GM19023 (cell line): ENCODE measurements around the gene SPATA6L.

Source experiments
- ATAC-seq: cut with Tn5 transposase; IDR thresholded peaks from one replicate; pipeline ENCODE4 v1.9.1; 2021; ENCODE audit warnings: mild to moderate bottlenecking, moderate library complexity; ENCODE audit not compliant: unreplicated experiment

The SPATA6L gene

GRCh38 chr9:4558371-4558998 lies 107.8 kb downstream of the SPATA6L start:
- ATAC-seq: no peak

- no peak for ATAC-seq
Observed at GRCh38 chr9:4555236-4555635, 111.0 kb downstream of the SPATA6L start.

GRCh38 chr9:4553951-4554381 lies 112.3 kb downstream of the SPATA6L start:
- ATAC-seq: no peak

- no peak for ATAC-seq
Observed at GRCh38 chr9:4550777-4551484, 115.3 kb downstream of the SPATA6L start.

GRCh38 chr9:4549751-4550295 lies 116.5 kb downstream of the SPATA6L start:
- ATAC-seq: no peak

- no peak for ATAC-seq
Observed at GRCh38 chr9:4548811-4549725, 117.2 kb downstream of the SPATA6L start.
